ENCODE results near the gene SPATA16. TPM values are rescaled to one million over a fixed set of nuclear protein-coding genes. Genes with fewer than 3 reads are reported as not detected.

SPATA16 gene
- total RNA-seq, 1 experiment from 2014 or later: not detected

GRCh38 chr3:173096140-173096539 lies 44.9 kb downstream of the SPATA16 start:
- H3K4me3 ChIP-seq (ENCODE audit: insufficient read depth, low read depth, low read length): no peak overlapping the region
- no peaks in the 10 kb centered on the region for H3K27me3 ChIP-seq (ENCODE audit: control insufficient read depth, insufficient read depth, low read length)
- H3K36me3 ChIP-seq (replicated peaks; ENCODE audit: control insufficient read depth, insufficient read depth, low read length): no peaks in the 10 kb centered on the region
- DNase-seq: no peak

GRCh38 chr3:173092038-173092437 lies 49.0 kb downstream of the SPATA16 start:
- no peak for DNase-seq
- no peaks in the 10 kb centered on the region for H3K27me3 ChIP-seq (ENCODE audit: control insufficient read depth, insufficient read depth, low read length)
- H3K4me3 ChIP-seq (ENCODE audit: insufficient read depth, low read depth, low read length): no peak overlapping the region
- no peaks in the 10 kb centered on the region for H3K36me3 ChIP-seq (replicated peaks; ENCODE audit: control insufficient read depth, insufficient read depth, low read length)

- no peaks in the 10 kb centered on the region for H3K36me3 ChIP-seq (replicated peaks; ENCODE audit: control insufficient read depth, insufficient read depth, low read length)
- no peak for DNase-seq
- no peaks in the 10 kb centered on the region for H3K27me3 ChIP-seq (ENCODE audit: control insufficient read depth, insufficient read depth, low read length)
- H3K4me3 ChIP-seq (ENCODE audit: insufficient read depth, low read depth, low read length): no peak overlapping the region
Observed at GRCh38 chr3:173090492-173090891, 50.5 kb downstream of the SPATA16 start.

- Histone ChIP-seq H3K4me3 (ENCODE audit: insufficient read depth, low read depth, low read length) (no peak overlapping the region), H3K27me3 (ENCODE audit: control insufficient read depth, insufficient read depth, low read length) (no peaks in the 10 kb centered on the region), H3K36me3 (replicated peaks; ENCODE audit: control insufficient read depth, insufficient read depth, low read length) (no peaks in the 10 kb centered on the region)
- no peak for DNase-seq
Observed at GRCh38 chr3:173089283-173089682, 51.8 kb downstream of the SPATA16 start.

- no peak overlapping the region for H3K4me3 ChIP-seq (ENCODE audit: insufficient read depth, low read depth, low read length)
- H3K27me3 ChIP-seq (ENCODE audit: control insufficient read depth, insufficient read depth, low read length): no peaks in the 10 kb centered on the region
- DNase-seq: no peak
- H3K36me3 ChIP-seq (replicated peaks; ENCODE audit: control insufficient read depth, insufficient read depth, low read length): no peaks in the 10 kb centered on the region
Observed at GRCh38 chr3:173078525-173078924, 62.5 kb downstream of the SPATA16 start.

GRCh38 chr3:173066044-173067004 lies 74.7 kb downstream of the SPATA16 start:
- no peaks in the 10 kb centered on the region for H3K36me3 ChIP-seq (replicated peaks; ENCODE audit: control insufficient read depth, insufficient read depth, low read length)
- H3K4me3 ChIP-seq (ENCODE audit: insufficient read depth, low read depth, low read length): no peak overlapping the region
- DNase-seq: no peak
- H3K27me3 ChIP-seq (ENCODE audit: control insufficient read depth, insufficient read depth, low read length): no peaks in the 10 kb centered on the region

- DNase-seq: peak; percentile 20
- Histone ChIP-seq H3K27me3 (ENCODE audit: control insufficient read depth, insufficient read depth, low read length) (no peaks in the 10 kb centered on the region), H3K36me3 (replicated peaks; ENCODE audit: control insufficient read depth, insufficient read depth, low read length) (no peaks in the 10 kb centered on the region), H3K4me3 (ENCODE audit: insufficient read depth, low read depth, low read length) (no peak overlapping the region)
Observed at GRCh38 chr3:173065543-173065981, 75.5 kb downstream of the SPATA16 start.

- H3K4me3 ChIP-seq (ENCODE audit: insufficient read depth, low read depth, low read length): no peak overlapping the region
- H3K27me3 ChIP-seq (ENCODE audit: control insufficient read depth, insufficient read depth, low read length): no peaks in the 10 kb centered on the region
- H3K36me3 ChIP-seq (replicated peaks; ENCODE audit: control insufficient read depth, insufficient read depth, low read length): no peaks in the 10 kb centered on the region
- no peak for DNase-seq
Observed at GRCh38 chr3:173064631-173065030, 76.4 kb downstream of the SPATA16 start.

GRCh38 chr3:173058229-173058628 lies 82.8 kb downstream of the SPATA16 start:
- Histone ChIP-seq H3K4me3 (ENCODE audit: insufficient read depth, low read depth, low read length) (no peak overlapping the region), H3K36me3 (replicated peaks; ENCODE audit: control insufficient read depth, insufficient read depth, low read length) (no peaks in the 10 kb centered on the region), H3K27me3 (ENCODE audit: control insufficient read depth, insufficient read depth, low read length) (no peaks in the 10 kb centered on the region)
- DNase-seq: no peak

- Histone ChIP-seq H3K27me3 (ENCODE audit: control insufficient read depth, insufficient read depth, low read length) (no peaks in the 10 kb centered on the region), H3K36me3 (replicated peaks; ENCODE audit: control insufficient read depth, insufficient read depth, low read length) (no peaks in the 10 kb centered on the region), H3K4me3 (ENCODE audit: insufficient read depth, low read depth, low read length) (no peak overlapping the region)
- no peak for DNase-seq
Observed at GRCh38 chr3:173055228-173055933, 85.7 kb downstream of the SPATA16 start.

GRCh38 chr3:173049360-173049759 lies 91.7 kb downstream of the SPATA16 start:
- DNase-seq: no peak
- no peaks in the 10 kb centered on the region for H3K36me3 ChIP-seq (replicated peaks; ENCODE audit: control insufficient read depth, insufficient read depth, low read length)
- no peaks in the 10 kb centered on the region for H3K27me3 ChIP-seq (ENCODE audit: control insufficient read depth, insufficient read depth, low read length)
- H3K4me3 ChIP-seq (ENCODE audit: insufficient read depth, low read depth, low read length): no peak overlapping the region

- H3K4me3 ChIP-seq (ENCODE audit: insufficient read depth, low read depth, low read length): no peak overlapping the region
- H3K36me3 ChIP-seq (replicated peaks; ENCODE audit: control insufficient read depth, insufficient read depth, low read length): no peaks in the 10 kb centered on the region
- no peak for DNase-seq
- no peaks in the 10 kb centered on the region for H3K27me3 ChIP-seq (ENCODE audit: control insufficient read depth, insufficient read depth, low read length)
Observed at GRCh38 chr3:173045770-173046382, 95.2 kb downstream of the SPATA16 start.

- no peaks in the 10 kb centered on the region for H3K36me3 ChIP-seq (replicated peaks; ENCODE audit: control insufficient read depth, insufficient read depth, low read length)
- H3K4me3 ChIP-seq (ENCODE audit: insufficient read depth, low read depth, low read length): no peak overlapping the region
- DNase-seq: no peak
- H3K27me3 ChIP-seq (ENCODE audit: control insufficient read depth, insufficient read depth, low read length): no peaks in the 10 kb centered on the region
Observed at GRCh38 chr3:173044998-173045397, 96.0 kb downstream of the SPATA16 start.

GRCh38 chr3:173043757-173044156 lies 97.3 kb downstream of the SPATA16 start:
- Histone ChIP-seq H3K27me3 (ENCODE audit: control insufficient read depth, insufficient read depth, low read length) (no peaks in the 10 kb centered on the region), H3K4me3 (ENCODE audit: insufficient read depth, low read depth, low read length) (no peak overlapping the region), H3K36me3 (replicated peaks; ENCODE audit: control insufficient read depth, insufficient read depth, low read length) (no peaks in the 10 kb centered on the region)
- DNase-seq: no peak

- no peak for DNase-seq
- Histone ChIP-seq H3K4me3 (ENCODE audit: insufficient read depth, low read depth, low read length) (no peak overlapping the region), H3K27me3 (ENCODE audit: control insufficient read depth, insufficient read depth, low read length) (no peaks in the 10 kb centered on the region), H3K36me3 (replicated peaks; ENCODE audit: control insufficient read depth, insufficient read depth, low read length) (no peaks in the 10 kb centered on the region)
Observed at GRCh38 chr3:173038484-173038871, 102.6 kb downstream of the SPATA16 start.

Measured in H7 (cell line).